CD4-positive, alpha-beta T cell treated with Interleukin-15 for 4 hours (primary cell): ENCODE results near the gene GABRB3.
"Not testable (repeated sequence)": the region's sequence is repeated elsewhere in the genome, so short reads cannot be mapped to it uniquely, and the experiment has no call there.

Experiments used
- DNase-seq: peaks from one replicate; pipeline ENCODE4 v3.0.0-alpha.2; 2020; ENCODE audit warnings: low spot score

Gene GABRB3

DNA sequence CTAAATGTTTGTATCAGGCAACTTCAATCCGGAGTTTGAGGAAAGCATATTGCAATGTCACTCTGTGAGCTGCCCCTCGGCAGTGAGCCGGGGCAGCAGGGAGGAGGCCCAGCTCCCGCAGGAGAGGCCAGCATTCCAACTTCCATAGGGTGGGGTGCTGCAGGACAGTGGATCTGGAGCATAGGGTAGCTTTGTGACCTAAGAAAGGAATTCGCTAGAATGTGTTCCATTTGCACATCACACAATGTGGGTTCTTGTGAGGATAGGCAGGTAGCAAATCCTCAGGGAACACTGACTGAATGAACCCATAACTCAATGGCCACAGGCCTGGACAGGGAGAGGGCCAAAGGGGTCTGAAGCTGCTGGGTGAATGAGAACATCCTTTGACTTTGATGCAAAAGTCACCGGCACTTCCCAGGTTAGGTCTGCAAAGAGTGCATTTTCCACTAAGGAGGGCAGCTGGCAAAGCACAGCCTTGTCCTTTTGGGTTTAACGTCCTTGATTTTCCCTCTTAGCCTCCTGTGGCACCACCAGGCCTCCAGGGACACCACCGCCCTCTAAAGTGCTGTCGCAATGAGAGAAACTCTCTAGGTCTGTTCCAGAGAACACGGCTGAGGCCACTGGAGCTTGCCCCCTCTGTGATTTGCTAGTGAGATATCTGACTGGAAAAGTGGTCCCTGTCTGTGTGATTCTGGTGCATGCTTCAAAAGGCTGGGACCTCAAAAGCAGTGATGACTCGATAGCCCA is 36.2 kb downstream of the GABRB3 start:
- DNase-seq = no peak

DNA sequence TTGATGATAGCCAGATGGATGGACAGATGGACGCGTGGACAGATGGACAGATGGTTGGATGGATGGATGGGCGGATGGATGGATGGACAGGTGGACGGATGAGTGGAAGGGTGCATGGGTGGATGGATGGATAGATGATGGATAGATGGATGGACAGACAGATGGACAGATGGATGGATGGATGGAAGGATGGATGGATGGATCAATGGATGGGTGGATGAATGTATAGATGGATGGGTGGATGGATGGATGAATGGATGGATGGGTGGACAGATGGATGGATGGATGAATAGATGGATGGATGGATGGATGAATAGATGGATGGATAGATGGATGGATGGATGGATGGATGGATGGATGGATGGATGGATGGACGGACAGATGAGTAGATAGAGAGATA is 40.9 kb downstream of the GABRB3 start:
- DNase-seq = no peak

DNA sequence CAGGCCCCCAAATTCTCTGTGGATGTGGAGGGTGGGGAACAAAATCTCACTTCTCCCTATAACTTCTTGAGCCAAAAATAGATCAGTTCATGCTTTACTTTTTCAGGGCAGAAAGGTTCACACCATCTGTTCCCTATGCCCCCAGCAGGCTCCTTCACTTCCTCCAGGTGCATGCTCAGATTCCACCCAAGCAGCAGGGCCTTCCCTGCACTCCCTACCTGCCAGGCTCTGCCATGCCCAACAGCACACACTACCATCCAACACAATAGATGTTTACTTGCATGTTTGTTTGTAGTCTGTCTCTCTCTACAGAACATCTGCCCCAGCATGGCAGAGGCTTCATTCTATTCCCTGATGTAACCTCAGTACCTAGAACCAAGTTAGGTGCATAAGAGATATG is 43.3 kb downstream of the GABRB3 start:
- no peak for DNase-seq

DNA sequence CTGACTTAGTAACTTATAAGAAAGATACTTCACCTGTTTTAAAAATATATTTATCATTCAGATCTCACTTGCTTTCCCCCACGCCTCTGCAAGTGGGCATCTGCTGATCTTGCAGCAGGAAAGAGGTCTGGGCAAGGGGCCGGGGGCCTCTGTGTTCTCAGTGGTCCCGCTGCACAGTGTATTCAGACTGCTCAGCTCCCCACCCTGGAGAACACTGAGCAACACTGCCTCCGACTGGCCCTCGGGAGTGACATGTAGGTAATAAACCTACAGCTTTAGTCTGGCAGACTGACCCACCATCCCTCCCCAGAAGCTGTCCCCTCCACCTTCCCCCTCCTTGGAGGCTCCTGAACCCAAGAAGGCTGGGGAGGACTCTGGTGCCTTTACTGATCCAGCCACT is 43.8 kb downstream of the GABRB3 start:
- DNase-seq = no peak

DNA sequence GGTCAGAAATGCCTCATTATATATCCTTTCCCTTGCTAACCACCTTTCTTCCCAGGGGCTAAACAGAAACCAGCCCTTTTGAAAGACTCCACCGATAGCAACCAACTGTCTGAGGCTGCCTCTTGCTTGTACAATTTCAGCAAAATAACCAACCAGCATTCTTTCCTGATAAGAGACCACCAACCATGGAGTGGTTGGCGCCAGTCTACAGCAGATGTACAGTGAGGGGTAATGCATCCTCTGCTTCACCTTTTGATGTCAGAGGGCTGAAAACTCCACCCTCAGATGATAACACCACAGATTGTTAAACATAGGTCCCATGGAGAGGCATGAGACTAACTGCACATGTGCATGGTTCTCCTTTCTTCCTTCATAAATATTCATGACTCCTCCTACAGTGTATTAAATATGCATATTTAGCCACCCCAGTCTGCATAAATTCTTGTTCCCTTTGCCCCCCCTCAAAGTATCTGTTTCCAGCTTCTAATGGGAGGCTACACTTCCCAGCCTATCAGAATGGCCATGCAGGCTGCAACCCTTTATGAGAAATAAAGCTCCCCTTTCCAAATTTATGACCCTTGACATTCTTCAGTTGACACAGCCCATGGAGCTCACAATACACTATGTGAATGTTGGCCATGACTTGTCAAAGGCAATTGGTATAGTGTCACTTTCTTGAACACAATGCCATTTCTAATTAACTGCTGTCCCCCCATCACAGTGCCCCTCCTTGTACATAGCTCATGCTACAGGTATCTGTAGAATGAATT is 48.3 kb downstream of the GABRB3 start:
- DNase-seq = no peak

DNA sequence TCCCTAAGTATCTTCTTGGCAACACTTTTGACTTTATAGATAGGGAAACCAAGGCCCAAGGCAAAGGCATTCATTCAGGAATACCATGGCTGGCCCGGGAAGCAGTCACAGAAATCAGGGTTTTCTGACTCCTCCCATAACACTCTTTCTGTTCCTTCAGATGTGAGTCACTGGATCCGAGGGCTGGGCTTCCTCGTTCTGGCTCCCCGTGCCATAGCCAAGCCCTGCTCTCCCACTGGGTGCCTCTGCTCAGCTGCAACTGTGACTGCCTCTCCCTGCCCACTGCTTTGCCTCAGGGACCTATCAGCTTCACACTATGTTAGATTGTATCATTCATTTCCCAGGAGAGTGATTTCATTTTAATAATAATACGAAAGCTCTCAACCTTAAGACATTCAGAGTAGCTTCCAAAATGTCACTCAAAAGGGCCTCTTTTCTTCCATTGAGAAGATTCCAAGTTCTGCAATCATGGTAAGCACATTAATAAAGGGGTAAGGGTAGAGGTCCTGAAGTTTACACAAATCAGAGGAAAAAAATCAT is 50.2 kb downstream of the GABRB3 start:
- no peak for DNase-seq

DNA sequence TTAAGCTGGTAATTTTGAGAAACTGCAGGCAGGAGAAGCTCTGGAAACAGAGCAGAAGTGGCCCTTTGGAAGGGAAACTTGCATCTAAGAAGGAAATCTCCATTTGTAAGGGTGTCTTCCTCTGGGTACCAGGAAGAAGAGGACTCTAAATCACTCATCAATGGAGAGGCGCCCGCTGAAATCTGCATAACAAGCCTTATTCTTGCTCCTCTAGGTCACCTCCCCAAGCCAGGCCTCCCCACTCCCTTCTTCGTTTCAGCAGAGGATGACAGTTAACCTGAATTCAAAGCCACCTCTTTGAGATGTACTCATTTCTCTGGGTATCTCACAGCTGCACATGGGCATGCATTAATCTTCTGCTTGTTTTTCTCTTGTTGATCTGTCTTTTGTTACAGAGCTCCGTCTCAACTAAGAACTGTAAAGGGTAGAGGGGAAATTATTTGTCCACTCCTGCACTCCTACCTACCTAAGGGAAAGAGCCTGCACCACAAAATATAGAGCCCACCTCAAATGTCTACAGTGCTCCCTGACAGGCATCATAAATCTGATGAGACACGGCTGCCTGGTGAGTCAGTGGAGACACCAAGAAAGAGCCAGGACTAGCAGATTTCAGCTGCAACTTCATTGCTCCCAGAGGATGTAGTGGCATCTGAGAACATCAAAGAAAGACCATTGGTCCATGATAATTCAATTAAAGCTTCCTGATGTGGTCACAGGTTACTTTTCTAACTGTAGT is 51.5 kb downstream of the GABRB3 start:
- no peak for DNase-seq

DNA sequence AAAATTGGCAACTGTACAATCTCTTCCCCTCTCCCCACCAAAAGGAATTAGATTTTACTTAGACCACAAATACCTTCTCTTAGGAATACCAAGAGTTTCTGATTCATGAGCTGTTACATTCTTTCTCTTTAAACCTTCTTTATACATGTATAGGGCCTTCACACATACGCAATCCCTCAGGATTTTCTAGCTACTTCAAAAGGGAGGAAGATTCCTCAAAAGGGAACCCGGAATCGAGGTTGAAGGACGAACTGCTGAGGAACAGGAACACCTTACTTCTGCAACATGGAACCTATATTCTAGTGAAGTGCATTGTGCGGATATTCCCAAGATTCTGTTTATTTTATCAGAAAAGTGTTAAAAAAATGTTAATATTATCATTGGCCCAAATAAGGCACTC is 52.3 kb downstream of the GABRB3 start:
- no peak for DNase-seq

DNA sequence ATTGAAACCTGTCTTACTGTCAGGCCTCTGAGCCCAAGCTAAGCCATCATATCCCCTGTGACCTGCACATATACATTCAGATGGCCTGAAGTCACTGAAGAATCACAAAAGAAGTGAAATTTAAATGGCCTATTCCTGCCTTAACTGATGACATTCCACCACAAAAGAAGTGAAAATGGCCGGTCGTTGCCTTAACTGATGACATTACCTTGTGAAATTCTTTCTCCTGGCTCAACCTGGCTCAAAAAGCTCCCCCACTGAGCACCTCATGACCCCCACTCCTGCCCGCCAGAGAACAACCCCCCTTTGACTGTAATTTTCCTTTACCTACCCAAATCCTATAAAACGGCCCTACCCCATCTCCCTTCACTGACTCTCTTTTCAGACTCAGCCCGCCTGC is 53.0 kb downstream of the GABRB3 start:
- DNase-seq = not testable (repeated sequence)

DNA sequence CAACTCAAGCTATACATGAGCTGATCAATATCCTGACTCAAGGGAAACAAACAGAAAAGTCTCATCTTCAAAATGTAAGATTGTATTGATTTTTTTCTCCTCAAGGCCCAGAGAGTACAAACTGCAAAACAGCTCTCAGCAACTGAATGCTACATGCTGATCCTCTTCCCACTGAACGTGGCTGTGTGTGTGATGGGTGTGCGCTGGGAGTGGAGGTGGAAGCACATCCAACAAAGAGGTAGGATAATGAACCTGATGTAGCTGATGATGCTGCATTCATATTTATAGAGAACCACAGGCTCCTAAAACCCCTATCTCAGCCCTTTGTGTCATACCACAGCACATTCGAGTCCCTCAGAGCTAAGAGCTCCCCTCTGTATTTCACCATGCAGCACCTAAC is 56.8 kb downstream of the GABRB3 start:
- no peak for DNase-seq

DNA sequence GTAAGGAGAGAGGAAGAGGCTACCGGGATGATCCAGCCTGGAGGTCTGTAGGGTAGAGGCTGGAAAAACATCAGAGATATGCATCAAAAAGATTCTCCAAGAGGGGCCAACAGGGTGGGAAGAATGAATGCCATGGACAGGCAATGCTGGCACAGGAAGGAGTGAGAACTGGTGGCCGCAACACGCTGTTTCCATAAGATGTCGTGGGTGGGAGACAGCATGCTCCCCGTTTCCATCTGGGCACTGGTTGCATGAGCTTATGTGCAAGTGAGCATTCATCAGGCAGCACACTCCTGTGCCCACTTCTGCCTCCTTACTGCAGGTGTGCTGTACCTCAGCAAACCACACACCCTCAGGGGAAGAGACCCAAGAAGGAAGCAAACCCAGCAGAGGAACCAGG is 59.4 kb downstream of the GABRB3 start:
- no peak for DNase-seq

DNA sequence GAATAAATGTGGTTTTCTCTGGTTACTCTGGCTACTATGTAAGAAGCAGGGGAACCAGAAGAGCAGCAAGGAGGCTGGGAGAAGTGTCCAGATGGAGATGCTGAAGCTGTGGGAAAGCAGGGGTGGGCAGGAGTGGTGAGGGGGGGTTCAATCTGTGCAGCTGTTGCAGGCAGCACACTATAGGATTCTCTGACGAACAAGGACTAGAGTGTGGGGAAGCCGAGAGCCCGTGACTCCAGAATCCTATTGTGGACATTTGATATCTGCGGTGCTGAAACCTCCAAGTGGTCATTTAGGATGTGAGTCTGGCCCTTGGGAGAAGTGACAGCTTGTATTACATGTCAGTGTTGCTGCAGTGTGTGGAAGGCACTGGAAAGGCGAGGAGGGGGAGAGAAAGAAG is 60.5 kb downstream of the GABRB3 start:
- DNase-seq = no peak

DNA sequence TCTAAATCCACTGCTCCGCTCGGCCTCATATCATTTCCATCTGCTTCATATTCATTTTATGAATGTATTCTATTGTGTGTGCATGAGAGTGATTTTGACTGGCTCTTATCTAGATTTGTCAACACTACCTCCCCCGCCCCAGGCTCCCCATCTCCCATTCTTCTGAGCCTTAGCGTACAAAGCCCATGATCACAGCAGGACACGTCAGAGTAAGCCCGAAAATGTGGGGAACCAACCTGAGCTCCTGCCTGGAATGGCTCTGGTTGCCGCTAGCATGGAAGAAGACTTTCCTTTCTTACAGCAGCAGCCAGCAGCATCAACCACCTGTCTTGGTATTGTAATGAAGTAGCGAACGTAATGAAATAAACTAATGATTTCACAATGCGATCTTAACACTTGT is 61.4 kb downstream of the GABRB3 start:
- no peak for DNase-seq

DNA sequence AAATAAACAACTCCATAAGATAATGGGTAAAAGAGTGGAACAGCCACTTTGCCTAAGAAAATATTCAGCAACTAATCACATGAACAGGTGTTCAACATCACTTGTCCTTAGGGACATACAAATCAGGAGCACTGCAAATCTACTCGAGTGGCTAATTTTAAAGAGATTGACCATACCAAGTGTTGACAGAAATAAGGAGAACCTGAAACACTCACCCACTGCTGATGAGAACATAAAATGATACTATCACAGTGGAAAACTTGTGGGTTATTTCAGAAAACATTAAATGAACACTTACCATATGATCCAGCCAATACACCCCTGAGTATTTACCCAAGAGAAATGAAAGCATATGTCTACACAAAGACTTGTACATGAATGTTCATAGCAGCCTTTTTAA is 70.5 kb downstream of the GABRB3 start:
- no peak for DNase-seq

DNA sequence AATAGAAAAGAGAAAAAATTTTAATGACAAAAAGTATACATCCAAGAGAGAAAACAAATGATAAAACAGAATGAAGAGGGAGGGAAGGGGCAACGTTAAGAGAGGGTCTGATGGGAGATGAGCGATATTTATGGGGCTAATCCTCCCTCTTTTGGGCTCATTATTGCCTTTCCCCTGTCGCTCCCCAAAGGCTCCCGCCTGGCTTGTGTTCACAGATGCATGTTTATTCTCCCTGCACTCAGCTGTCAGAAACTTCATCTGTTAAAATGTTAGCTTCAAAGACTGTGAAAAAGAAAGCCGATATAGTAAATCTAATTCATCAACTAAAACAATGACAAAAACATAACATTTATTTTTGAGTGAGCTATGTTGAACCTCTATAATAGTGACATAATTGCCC is 74.3 kb downstream of the GABRB3 start:
- DNase-seq = no peak

DNA sequence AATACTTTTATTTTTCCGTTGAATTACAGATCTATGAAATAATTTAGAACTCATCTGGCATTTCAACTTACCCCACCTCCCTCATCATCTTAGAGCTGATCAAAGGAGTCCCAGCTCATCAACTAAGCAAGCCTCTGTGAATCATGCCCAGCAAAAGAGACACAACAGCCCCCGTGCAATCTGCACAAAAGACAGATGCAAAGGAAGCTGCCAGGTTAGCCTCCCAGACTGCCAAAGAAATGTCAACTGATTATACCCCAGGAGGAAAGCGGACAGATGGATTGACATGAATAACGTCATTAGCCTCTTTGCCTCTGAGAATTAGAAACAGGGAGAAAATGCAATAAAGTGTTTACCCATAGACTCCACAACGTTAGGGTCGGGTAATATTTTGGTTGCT is 75.0 kb downstream of the GABRB3 start:
- no peak for DNase-seq

DNA sequence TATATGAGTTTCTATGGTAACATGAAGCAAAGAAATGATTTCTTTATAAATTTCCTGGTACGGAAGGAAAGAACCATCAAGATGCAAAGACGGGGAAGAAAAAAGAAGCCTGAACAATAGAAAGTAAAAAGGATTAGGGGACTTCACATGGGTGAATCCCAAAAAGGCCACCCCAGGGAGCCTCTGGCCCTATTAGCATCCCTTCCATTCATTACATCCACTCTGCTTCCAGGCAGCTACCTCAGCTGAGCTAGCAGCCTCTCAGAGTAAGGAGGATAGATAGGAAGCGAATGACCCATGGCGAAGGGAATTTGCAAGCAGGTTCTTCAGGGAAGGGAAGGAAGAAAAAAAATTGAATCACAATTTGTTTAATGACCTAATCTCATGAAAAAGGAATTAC is 81.6 kb downstream of the GABRB3 start:
- no peak for DNase-seq

DNA sequence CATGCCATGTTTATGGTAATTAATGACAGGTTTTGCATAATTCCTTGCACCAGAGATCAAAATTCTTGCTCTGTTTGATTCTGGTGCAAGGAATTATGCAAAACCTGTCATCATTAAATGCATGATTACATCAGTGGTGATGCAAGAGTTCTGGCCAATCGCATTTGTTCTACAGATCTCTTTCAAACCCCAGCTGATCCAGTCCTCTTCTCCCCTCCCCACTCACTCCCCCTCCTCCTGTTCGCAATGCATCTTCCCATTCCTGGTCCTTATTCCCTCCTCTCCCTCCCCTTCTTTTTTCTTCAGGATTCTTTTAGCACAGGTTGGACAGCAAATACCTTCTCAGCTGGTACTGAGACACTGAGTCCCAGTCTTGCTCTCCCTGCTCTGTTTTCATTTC is 82.1 kb downstream of the GABRB3 start:
- no peak for DNase-seq

DNA sequence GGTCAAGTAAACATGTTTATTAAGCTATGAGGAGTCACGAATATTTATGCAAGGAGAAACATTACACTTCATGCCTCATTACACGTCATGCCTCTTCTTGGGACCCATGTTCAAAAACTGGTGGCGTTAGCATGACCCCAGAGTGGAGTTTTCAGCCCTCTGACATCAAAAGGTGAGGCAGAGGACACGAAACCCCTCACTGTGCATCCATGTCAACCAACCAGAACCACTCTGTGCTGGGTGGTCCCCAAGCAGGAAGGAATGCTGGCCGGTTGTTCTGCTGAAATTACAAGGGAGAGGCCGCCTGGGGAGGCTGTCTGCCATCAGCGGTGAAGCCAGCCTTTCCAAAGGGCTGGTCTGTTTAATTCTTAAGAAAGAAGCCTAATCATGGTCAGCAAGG is 83.4 kb downstream of the GABRB3 start:
- no peak for DNase-seq

DNA sequence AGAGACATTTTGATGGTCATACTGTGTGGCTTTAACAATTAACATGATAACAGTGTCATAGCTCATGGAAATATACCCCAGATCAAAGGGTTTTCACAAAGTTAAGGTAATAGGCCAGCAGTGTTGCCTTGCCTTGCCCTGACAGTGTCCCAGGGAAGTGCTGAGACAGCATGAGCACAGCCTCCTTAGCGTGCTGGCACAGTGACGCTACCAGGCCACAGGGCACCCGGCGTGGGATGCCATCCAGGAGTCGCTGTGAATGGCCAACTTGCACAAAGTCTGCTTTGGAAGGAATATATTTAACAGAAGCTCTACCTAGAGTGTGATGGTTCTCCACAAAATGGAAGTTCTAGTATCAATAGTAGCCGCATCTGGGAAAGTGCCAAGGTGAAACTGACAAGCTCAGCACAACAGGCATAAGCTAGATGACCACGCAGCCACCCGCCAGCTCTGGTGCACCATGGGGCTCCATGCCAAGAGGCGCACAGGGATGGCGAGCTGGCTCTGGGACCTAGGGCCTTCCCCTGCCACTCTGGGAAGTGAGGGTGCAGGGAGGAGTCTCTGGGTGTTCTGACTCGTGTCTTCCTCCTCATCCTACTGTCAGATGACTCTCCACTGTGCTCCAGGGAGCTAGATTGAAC is 86.2 kb downstream of the GABRB3 start:
- no peak for DNase-seq

DNA sequence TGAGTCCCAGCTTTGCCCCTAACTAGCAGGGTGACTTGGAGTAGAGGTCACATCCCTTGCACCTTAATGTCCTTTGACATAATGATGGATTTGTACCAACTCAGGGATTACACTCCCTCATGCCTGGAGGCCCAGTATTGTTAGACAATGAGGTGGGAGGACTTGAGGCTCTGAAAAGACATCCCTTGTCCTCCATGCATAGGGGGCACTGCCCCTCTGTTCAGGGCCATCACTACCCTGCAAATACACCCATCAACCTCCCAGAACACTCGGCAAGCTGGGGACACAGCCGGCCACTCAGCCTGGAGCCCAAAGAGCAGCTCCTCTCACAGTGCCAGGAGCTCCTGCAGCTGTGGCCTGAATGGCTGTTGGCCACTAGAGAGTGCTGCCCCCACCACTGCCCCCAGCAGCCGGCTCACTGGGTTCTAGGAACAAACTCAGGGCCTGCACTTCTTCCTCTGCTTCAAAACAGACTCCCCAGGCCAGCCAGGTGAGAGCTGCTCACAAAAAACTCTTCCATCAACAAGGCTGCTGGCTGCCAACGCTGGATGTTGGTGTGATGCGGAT is 90.2 kb downstream of the GABRB3 start:
- DNase-seq = no peak

DNA sequence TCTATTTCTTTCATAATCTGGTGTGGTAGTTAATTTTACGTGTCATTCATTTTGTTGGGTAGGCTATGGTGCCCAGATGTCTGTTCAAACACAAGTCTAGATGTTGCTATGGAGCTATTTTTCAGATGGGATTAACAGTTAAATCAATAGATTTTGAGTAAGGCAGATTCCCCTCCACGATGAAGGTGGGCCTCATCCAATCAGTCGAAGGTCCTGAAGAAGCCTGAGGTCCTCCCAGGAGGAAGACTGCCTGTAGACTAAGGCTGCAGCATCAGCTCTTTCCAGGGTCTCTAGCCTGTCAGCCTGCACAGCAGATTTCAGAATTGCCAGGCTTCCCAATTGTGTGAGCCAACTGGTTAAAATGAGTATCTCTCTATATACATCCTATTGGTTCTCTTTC is 92.9 kb downstream of the GABRB3 start:
- no peak for DNase-seq
